ENCODE data around the gene CST3.

- TF ChIP-seq CTCF (IDR thresholded peaks at IDR 0.05; ENCODE audit: insufficient read depth, low read length) (no peak), REST (IDR thresholded peaks at IDR 0.05; ENCODE audit: insufficient replicate concordance, low read depth) (no peak), POLR2AphosphoS5 (IDR thresholded peaks at IDR 0.05; ENCODE audit: low read depth) (no peak)
Measured at GRCh38 chr20:23649830-23650417, 12.2 kb upstream of the CST3 start.
